ENCODE measurements around the gene KRTAP5-2.

KRTAP5-2 gene

DNA sequence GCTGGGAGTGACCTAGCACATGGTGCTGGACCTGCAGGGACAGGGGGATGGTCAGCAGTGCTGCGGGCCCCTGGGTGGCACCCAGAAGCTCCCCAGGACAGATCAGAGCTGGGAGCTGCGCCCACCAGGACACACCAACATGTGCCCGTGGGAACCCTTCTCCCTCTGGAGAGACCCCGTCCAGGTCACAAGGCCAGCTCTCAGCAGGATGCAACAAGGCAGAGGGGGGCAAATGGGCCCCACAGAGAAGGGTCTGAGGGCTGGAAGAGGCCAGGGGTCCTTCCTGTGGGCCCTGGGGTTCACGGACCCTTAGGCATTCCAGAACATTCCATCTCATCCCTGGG, 32.2 kb downstream of the KRTAP5-2 start:
- no peak for FAIRE-seq

DNA sequence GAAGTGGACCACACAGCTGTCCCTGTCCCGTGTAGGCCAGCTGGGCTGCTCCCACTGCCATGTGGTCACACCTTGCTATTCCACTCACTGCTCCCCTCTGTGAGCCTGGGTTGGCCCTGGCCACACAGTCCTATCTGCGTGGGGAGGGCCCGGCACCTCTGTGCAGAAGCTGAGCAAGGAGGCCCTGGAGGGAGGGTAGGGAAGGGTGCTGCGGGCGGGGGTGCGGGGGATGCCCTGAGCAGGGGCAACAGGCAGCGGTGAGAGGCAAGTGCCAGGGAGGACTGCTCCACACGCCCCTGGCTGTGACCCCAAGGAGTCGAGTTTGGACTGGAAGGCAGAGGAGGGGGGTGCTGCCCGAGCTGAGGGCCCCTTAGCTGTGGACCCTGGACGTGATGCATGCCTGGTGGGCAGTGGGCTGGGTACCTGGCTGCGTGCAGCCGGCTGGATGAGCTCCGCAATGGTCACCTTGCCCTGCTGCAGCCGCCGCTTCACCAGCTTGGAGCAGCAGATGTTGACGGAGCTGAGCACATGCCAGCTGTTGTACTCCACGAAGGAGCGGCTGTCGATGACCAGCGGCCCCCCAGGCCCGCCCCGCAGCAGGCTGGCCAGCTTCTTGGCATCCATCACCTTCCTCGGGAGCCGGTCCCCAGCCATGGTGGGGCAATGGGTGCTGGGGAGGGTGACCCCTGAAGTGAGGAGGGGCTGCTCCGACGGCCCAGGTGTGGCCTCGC, 32.8 kb downstream of the KRTAP5-2 start:
- no peak for FAIRE-seq

DNA sequence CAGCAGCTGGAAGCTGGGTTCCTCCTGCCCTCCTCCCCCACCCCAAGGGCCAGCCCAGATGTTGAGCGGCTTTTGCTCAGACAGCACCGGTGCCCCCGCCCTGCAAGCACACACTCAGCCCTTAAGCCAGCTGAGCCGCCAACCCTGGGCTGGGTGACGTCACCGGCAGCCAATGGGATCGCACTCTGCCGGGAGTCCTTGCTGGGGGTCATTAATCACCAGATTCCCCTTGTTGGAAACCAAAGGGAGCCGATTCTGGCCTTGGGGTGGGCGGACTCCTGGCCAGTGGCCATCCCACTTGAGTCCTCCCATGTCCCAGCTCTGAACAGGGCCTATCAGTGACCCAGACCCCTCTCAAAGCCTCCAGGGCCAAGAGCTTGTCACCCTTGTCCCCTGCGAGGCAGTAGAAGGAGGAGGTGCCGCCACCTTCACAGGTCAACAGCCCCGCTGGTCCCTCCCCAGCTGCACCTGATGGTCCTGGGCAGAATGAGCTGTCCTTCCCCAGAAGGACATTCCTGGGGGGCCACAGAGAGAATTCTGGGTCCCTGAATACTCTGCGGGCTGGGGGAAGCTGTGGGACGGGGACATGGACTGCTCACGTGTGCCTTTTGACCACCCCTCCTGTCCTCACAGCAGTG, 33.4 kb downstream of the KRTAP5-2 start:
- FAIRE-seq = no peak

DNA sequence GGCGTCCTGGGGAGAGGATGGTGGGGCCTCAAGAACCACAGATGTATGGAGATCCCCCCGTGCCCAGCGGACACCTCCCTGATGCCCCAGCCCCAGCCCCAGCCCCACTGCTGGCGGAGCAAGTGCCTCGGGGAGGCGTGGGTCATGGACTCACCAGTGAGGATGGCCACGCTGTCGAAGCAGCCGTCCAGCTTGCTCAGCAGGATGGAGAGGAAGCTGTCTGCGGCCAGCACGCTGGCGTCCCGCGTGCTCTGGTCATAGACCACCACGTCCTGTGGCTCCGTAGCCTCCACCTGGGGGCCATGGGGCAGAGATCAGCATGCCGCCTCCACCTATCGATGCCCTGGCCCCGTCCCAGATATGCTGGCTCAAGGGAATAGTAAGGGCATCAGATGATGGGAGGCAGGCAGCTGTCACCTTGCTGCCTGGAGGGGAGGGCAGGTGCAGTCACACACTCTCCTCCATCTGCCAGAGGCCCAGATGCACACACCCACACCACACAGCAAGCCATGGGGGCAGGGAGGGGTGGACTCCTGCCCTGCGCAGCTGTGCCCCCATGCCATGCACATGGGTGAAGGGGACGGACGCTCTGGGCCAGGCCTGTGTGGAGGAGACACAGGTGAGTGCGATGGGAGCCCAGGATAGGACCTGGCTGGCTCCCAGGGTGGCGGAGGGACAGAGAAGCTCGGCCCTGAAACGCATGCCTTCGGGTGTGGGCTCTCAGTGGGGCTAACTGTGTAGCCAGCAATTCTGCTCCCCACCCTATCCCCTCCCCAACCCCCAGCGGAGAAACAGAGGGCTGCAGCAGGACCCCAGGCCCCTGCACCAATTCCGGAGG, 34.2 kb downstream of the KRTAP5-2 start:
- FAIRE-seq = no peak

DNA sequence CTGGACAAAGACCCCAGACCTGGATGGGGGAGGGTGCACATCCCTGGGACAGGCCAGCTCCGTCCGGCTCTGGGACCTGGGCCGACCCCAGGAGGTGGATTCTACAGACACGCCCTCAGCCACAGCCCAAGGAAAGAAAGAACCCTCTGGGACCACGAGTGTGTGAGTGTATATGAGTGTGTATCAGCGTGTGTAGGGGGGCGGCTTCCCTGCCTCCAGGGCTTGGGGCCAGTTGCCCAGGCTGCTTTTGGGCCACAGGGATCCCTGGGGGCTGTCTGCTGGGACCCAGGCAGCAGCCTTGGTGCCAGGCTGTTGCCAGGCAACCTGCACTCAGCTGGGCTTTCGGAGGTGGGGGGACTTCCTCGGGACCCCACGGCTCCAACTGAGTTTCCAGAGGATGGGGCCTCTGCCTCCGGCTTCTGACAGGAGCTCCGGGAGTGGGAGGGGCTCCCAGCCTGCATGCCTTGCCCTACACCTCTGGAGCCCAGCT, 34.9 kb downstream of the KRTAP5-2 start:
- FAIRE-seq = no peak

DNA sequence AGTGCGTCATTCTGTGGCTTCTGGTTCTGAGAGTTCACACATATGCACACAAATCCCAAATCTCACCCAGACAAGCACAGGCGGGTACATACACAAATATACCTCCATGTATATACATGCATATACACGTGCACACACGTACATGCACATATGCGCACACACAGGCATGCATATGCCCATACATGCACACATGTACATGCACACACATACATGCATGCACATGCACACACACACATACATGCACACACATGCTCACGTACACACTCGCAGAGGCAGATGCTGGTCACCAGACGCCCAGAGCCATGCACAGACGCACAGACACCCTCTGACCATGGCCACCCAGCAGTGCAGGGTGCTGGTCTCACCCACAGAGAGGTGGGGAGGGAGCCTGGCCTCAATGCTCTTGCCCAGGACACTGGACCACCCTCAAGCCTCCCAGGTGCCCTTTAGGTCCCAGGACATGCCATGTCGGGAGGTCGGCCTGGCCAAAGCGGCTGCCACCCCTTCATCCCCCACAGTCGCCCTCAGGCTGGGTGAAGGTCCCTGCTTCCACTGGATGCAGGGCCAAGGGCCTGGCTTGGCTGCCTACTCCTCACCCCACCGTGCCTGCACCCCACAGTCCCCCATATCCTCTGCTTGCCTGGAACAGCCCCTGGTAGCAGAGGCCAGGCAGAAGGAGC, 35.5 kb downstream of the KRTAP5-2 start:
- no peak for FAIRE-seq

DNA sequence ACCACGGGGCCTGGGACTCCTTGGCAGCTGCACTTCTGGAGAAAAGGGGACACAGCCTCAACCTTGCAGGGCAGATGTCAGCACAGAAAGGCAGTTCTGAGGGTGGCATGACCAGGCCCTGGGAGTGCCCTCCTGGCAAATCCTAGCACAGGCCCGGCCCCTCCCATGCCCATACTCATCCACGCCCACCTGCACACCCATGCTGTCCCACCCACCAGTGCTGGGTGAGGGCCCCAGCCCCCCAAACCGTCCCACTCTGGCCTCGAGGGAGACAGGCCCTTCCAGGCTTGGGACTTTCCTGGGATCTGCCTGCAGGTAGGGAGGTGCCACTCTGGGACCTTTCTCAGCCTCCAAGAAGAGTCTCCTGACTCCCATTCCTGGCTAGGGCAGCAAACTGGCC, 36.1 kb downstream of the KRTAP5-2 start:
- no peak for FAIRE-seq

DNA sequence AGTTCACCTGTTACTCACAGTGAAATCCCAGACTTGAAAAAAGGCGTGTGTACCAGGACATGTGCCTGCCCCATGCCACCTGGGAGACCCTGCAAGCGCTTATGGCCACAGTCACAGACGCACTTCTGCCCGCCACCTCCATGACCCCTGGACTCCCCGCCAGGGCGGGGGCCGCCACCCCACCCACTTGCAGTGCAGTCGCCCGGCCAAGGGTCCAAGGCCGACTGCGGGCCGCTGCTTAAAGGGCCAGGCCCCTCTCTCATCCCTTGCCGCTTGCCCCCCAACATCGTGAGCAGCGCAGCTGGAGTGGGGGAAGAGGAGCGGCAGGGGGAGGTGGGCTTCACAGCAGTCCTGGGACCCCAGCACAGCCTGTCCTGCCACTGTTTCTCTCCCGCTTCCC, 36.8 kb downstream of the KRTAP5-2 start:
- no peak for FAIRE-seq

DNA sequence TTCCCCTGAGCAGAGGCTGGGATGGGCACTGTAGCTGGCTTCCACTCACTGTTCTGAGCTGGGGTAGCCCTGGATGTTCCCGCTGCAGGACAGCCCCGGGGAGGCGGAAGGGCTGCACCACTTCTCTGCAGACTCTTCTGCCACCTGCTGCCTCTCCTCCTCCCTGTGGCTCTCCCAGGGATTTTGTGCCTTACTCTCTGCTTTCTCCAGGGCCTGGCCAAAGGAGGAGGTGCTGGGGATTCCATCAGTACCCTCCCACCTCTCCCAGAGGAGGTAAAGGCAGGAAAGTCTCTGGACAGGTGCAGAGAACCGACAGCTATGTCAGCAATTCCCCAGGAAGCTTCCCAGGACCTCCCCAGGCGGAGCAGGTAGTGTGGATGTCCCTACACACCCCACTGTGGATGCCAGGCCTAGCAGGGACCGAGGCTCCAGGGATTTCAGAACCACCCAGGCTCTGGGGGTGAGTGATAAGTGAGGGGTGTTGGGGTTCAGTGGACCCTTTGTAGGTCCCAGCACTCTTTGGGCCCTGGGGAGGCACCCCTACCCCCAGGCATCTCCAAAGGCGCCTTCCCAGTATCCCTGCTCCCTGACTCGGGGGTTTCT, 37.3 kb downstream of the KRTAP5-2 start:
- no peak for FAIRE-seq

DNA sequence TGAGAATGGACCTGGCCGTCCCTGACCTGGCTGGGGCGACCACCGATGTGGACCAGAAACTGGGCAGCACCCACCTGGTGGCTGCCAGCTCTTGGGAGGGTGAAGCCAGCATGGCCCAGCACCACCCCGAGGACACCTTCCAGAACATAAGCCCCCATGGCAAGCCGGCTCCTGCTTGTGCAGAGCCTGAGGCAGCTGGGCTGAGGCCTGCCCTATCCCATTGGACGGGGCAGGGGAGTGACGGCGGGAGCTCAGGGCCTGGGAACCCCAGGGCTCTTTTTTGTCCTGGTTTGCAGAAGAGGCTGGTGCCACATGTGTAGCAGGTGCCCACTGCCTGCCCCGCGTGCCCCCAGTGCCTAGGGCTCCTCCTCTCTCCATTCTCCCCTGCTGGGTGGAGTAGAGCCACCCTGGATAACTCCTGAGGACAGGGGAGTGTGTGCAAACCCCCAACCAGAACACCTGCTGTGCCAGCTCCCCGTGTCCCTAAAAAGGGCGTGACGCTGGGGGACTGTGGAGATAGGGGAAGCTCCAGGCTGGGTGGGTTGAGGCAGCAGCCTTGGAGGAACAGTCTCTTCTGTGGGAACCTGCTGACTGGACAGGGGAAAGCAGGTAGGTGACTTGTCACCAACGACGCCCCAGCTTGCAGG, 38.0 kb downstream of the KRTAP5-2 start:
- FAIRE-seq = no peak

DNA sequence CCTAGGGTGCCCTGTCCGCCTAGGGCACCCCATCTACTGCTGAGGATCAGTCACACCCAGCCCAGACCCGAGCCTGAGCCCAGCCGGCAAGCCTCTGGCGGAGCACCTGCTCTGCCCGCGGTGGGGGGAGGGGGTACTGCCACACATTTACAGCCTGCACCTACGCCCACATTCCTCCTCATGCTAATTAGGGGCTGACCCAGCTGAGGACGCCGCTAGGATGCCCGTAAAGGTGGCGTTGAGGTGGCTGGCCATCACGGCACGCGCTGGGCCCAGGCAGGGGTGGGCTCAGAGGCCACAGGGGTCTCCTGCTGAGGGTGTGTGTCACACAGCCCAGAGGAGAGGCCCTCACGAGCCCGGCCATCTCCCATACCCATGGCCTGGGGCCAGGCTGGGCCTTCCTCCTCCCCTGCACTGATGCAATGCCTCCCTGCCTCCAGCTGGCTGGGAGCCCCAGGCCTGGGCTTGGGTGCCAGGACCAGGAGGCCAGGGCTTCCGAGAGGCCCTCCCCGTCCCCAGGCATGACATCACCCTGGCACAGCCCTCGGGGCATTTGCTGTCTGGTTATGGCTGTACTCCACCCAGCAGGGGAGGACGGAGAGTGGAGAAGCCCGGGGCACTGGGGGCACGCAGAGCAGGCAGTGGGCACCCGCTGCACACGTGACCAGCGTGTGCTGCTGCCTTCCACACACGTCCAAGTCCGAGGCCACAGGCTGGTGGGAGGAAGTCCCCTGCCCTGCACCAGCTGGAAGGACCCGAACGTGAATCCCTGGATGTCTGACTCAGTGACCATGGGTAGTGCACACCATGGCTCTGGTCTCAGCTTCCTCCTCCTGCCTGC, 38.8 kb downstream of the KRTAP5-2 start:
- no peak for FAIRE-seq

DNA sequence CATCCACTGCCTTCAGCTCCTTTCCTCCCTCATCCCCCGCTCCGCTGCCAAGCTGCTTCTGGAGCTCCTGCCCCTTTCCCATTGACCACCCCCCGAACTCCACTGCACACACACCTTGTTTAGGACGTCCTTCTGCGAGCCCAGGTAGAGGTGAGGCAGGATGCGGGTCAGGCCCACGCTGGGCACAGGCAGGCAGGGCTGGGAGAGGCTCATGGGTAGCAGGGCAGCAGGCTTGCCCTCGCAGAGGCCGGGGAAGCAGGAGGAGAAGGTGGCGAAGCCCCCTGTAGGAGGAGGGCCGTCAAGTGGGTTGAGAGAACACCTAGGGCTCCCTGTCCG, 39.4 kb downstream of the KRTAP5-2 start:
- no peak for FAIRE-seq

DNA sequence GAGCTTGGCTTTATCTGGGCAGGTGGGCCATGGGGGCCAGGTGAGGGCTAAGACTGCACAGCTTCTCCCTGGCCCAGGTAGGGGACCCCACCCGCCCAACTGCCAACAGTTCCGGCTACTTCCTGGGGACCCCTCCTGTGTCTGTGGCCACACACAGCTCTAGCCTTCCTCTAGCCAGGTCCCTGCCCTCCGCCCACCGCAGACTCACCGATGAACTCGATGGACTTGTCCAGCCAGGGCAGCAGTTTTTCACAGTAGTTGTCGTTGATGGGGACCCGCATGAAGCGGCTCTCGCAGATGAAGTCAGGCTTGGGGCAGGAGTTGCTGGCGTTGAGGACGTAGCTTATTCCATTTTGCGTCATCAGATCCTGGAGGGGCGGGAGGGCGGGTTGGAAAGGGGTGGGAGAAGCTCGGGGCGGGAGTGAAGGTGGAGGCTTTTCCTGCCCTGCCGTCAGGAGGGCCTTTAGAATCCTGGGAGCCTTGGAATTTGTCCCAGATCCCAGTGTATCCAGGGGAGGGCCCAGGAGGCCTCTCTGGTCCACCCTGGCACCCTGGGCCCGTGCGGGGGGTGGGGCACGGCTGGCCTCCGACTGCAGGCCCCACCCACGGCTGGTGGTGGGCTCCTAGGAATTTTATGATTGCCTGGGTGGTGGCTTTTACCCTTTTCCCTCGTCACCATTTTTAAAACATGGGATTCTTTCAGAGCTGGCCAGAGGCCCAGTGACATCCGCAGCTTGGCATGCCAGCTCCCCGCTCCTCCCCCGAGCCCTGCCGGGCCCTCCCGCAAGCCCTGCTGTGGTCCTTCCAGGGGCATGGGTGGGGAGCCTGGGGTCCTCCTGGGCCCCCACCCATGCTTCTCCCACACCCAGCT, 40.0 kb downstream of the KRTAP5-2 start:
- no peak for FAIRE-seq

DNA sequence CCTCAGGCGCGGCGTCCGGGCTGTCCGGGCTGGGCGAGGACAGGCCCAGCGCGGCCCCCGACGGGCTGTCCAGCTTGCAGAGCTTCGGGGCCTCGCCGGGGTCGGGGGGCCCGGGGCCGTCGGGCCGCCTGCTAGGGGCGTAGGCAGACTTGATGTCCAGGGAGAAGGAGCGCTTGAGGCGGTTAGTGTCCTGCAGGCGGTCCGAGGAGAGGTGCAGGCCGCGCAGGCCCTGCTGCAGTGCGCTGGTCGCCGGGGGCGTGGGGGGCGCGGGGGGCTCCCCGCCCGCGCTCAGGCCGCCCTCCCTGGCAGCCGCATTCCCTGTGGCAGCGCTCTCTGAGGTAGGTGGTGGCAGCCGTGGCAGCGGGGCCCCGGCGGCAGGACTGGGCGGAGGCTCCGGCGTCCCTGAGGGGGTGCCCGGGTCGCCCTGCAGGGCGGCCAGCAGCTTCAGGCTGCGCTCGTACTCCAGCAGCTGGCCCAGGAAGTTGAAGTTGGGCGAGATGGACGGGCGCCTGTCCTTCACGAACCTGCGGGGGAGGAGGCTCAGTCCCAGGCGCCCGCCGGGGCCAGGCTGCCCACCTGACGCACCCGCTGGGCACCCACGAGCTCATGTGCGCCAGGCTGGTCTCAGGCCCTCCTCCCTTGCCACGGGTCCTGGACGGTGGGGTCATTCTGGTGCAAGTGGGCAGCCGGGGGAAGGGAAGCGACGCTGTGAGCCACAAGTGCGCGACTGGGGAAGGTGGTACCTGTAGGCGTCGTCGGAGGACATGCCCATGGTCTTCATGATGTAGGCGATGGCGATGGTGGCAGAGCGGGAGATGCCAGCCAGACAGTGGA, 40.8 kb downstream of the KRTAP5-2 start:
- FAIRE-seq = no peak

DNA sequence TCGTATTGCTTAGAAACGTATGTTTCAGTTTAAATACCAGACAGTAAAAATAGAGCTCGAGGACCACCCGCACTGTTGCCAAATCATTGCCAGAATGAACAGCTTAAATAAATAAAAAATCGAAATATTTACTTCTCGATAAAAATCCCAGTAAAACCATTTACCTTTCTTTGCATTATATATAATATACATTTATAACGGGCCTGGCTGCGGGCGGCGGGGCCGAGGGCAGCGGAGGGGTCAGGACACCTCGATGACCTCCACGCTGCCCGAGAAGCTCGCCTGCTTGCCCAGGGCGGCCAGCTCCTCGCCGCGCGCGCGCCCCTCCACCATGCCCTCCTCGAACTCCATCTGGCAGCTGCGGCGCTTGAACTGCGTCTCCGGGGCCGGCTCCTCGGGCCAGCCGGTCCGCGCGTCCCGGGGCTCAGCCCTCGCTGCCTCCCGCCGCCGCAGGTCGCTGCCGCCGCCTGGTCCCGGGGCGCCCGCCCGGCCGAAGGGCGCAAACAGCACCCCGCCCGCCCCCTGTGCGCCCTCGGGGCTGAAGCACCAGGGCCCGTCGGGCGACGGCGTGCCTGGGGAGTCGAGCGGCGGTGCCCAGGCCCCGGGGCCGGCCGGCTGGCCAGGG, 41.7 kb downstream of the KRTAP5-2 start:
- no peak for FAIRE-seq

DNA sequence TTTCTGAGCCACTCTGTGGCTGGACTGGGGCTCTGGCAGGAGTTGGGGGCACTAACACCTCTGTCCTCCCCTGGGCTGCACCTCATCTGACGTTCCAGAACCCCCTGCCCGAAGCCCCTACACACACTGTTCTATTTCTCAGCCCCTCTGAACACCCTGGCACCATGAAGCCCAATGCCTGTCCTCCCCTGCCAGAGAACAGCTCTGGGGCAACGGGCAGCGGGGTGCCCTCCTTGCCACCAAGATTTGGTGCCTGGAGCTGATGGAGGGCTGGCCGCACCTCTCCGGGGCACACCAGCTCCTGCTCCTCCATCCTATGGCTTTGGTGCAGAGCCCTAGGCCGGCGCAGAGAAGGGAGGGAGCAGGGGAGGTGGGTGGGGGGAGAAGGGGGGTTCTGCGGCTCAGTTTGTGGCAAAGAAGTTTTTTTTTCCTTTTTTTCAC, 42.4 kb downstream of the KRTAP5-2 start:
- FAIRE-seq = no peak

DNA sequence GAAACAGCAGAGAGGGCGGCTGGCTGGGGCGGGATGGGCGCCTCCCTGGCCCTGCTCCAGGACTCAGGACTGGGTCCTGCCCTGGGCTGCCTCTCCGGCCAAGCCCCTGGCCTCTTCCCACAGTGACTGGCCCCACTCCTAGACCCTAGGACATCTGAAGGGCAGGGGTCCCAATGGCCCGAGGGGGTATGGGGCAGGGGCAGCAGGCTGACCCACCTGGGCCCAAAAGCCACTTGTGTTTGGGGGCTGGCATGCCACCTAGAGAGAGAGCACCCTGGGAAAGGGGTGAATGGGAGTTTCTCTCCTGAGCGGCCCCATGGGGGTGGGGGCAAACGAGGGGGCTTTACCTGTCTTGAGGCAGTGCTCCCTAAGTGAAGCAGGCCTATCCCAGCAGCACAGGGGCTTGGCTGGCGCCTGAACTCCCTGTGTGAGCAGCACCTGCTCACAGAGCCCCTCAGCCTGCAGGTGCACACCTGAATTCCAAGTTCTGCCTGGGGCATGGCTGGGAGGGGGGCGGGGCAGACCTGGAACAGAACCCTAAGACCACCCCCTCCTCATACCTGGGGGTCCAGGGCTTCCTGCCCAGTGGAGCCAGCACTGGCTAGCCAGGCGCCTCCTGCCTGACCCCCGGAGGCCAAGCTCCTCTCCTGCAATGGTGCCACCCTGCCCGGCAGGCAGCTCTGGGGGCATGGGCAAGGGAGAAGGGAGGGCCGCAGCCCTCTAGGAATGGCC, 42.9 kb downstream of the KRTAP5-2 start:
- FAIRE-seq = no peak

All from G401.6 (cell line).